ENCODE results near the gene LINS1.

DNA sequence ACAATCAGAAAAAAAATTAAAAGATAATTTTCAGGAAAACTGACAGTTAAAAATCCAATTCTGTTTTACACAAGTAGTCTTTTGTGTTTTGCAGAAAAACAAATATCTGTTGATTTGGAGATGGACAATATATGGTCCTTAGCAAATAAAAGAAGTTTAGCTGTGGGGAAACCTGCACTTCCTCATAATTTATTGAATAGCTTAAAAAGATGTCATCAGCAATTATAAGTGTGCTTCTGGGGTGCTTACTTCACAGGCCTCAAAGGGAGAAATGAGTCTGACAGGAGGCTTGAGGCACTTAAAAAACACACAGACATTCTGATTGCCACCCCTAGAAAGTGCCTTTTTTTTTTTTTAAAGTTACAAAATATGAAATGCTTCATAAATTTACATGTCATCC lies 41.7 kb downstream of the LINS1 start:
- TF ChIP-seq, protein P1, sequence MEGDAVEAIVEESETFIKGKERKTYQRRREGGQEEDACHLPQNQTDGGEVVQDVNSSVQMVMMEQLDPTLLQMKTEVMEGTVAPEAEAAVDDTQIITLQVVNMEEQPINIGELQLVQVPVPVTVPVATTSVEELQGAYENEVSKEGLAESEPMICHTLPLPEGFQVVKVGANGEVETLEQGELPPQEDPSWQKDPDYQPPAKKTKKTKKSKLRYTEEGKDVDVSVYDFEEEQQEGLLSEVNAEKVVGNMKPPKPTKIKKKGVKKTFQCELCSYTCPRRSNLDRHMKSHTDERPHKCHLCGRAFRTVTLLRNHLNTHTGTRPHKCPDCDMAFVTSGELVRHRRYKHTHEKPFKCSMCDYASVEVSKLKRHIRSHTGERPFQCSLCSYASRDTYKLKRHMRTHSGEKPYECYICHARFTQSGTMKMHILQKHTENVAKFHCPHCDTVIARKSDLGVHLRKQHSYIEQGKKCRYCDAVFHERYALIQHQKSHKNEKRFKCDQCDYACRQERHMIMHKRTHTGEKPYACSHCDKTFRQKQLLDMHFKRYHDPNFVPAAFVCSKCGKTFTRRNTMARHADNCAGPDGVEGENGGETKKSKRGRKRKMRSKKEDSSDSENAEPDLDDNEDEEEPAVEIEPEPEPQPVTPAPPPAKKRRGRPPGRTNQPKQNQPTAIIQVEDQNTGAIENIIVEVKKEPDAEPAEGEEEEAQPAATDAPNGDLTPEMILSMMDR (IDR thresholded peaks at IDR 0.05) = no peak
- TF ChIP-seq POLR2A (IDR thresholded peaks at IDR 0.05; ENCODE audit: low read depth) = no peak
- no peak for TF ChIP-seq POLR2AphosphoS5 (IDR thresholded peaks at IDR 0.05)
- no peak for TF ChIP-seq EP300 (IDR thresholded peaks at IDR 0.05)
